ENCODE data around the gene ZSWIM8. TPM values are rescaled to one million over a fixed set of nuclear protein-coding genes. Genes with fewer than 3 reads are reported as not detected.

ZSWIM8 gene
- total RNA-seq, 6 experiments from 2014 or later, result 47.2 to 62.6 (median 55.3) TPM

- no peaks in the 10 kb centered on the region for H3K9me3 Mint-ChIP-seq
- TF ChIP-seq CTCF (IDR thresholded peaks at IDR 0.05), result no peak
- no peaks in the 10 kb centered on the region; the same call in none of the 2 replicates for H3K27me3 Mint-ChIP-seq (ENCODE audit: insufficient read depth)
- H3K27ac Mint-ChIP-seq, result peak overlapping the region; percentile 89
- DNase-seq, result no peak
- H3K4me1 Mint-ChIP-seq (ENCODE audit: low read depth), result peaks cover 40% of the 10 kb centered on the region
- peaks cover 23% of the 10 kb centered on the region for H3K36me3 Mint-ChIP-seq (ENCODE audit: low read depth)
- H3K4me3 Mint-ChIP-seq, result no peak overlapping the region
These were observed 31.7 kb downstream of the ZSWIM8 start for GRCh38 chr10:73816917-73817729.

- TF ChIP-seq CTCF (IDR thresholded peaks at IDR 0.05), result no peak
- H3K36me3 Mint-ChIP-seq (ENCODE audit: low read depth), result peaks cover 28% of the 10 kb centered on the region
- DNase-seq, result no peak
- no peaks in the 10 kb centered on the region for H3K9me3 Mint-ChIP-seq
- H3K4me3 Mint-ChIP-seq, result no peak overlapping the region
- no peaks in the 10 kb centered on the region; the same call in none of the 2 replicates for H3K27me3 Mint-ChIP-seq (ENCODE audit: insufficient read depth)
- peaks cover 35% of the 10 kb centered on the region for H3K4me1 Mint-ChIP-seq (ENCODE audit: low read depth)
- peak overlapping the region; percentile 89 for H3K27ac Mint-ChIP-seq
These were observed 32.4 kb downstream of the ZSWIM8 start for GRCh38 chr10:73817826-73818225.

DNA sequence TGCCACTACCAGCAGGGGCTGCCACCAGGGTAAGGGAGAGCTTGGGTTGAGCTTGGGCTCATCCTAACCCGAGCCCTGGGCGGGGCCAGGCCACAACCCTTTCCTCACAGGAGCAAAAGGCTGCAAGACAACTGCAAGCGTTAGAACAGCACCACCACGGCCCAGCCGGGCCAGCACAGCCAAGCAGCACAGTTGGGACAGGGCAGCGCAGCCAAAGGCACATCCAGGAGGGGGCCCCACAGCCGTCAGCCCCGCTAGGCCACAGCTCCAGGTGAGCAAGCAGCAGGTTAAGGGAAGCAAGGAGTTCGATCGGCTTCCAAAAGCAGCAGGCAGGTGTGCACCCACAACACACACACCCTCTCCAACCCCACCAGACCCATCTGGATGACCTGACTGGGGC lies 33.0 kb downstream of the ZSWIM8 start:
- DNase-seq, result no peak
- Mint-ChIP-seq H3K27me3 (ENCODE audit: insufficient read depth) (no peaks in the 10 kb centered on the region; the same call in none of the 2 replicates), H3K9me3 (no peaks in the 10 kb centered on the region), H3K36me3 (ENCODE audit: low read depth) (peaks cover 28% of the 10 kb centered on the region), H3K4me3 (no peak overlapping the region), H3K27ac (peak overlapping the region; percentile 89; the same call in 1 of the 2 replicates), H3K4me1 (ENCODE audit: low read depth) (peaks cover 35% of the 10 kb centered on the region)
- peak; percentile 42 for TF ChIP-seq CTCF (IDR thresholded peaks at IDR 0.05)

DNA sequence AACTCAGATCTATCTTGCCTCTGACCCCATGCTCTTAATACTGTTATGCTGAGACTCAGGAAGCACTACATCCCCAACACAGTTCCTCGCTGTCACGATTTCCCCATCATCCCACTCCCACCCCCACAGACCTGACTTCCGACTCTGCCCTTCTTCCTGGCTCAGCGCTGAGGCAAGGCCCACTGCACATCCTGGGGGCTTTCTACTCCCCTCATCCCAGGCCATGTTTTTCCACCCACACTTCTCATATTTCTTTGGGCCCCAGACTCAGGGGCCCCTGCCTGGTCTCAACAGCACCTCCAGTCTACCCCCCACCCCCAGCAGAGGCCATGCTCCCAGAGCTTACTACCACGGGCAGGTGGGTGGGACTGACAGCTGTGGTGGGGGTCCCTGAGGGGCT lies 33.7 kb downstream of the ZSWIM8 start:
- Mint-ChIP-seq H3K27ac (peak overlapping the region; percentile 2; the same call in 1 of the 2 replicates), H3K4me3 (no peak overlapping the region), H3K36me3 (ENCODE audit: low read depth) (peaks cover 28% of the 10 kb centered on the region), H3K9me3 (no peaks in the 10 kb centered on the region), H3K4me1 (ENCODE audit: low read depth) (peaks cover 35% of the 10 kb centered on the region), H3K27me3 (ENCODE audit: insufficient read depth) (no peaks in the 10 kb centered on the region; the same call in 1 of the 2 replicates)
- TF ChIP-seq CTCF (IDR thresholded peaks at IDR 0.05), result no peak
- no peak for DNase-seq

GRCh38 chr10:73819513-73820093 lies 34.2 kb downstream of the ZSWIM8 start:
- Mint-ChIP-seq H3K27ac (peak overlapping the region; percentile 63), H3K36me3 (ENCODE audit: low read depth) (peaks cover 28% of the 10 kb centered on the region), H3K27me3 (ENCODE audit: insufficient read depth) (no peaks in the 10 kb centered on the region; the same call in 1 of the 2 replicates), H3K9me3 (no peaks in the 10 kb centered on the region), H3K4me3 (no peak overlapping the region), H3K4me1 (ENCODE audit: low read depth) (peaks cover 35% of the 10 kb centered on the region)
- peak; percentile 52 for TF ChIP-seq CTCF (IDR thresholded peaks at IDR 0.05)
- no peak for DNase-seq

Data from HFFc6 (cell line).